HG03066 (cell line): ENCODE results near the gene TRPV3.
A peak's percentile ranks its signal among the peaks of the same experiment; 100 is the strongest.
"Not testable (repeated sequence)": the region's sequence is repeated elsewhere in the genome, so short reads cannot be mapped to it uniquely, and the experiment has no call there.

ENCODE experiments used
- ATAC-seq: cut with Tn5 transposase; IDR thresholded peaks from one replicate; pipeline ENCODE4 v1.9.1; 2021; ENCODE audit warnings: low read depth; ENCODE audit not compliant: unreplicated experiment

TRPV3 gene

GRCh38 chr17:3574231-3574630 is 16.6 kb upstream of the TRPV3 start:
- ATAC-seq, result no peak

- no peak for ATAC-seq
These were observed 15.9 kb upstream of the TRPV3 start for GRCh38 chr17:3573246-3574100.

- ATAC-seq, result no peak
These were observed 14.6 kb upstream of the TRPV3 start for GRCh38 chr17:3572231-3572630.

- no peak for ATAC-seq
These were observed 13.7 kb upstream of the TRPV3 start for GRCh38 chr17:3571043-3571900.

GRCh38 chr17:3569534-3570137 is 12.0 kb upstream of the TRPV3 start:
- no peak for ATAC-seq

- ATAC-seq, result no peak
These were observed 8.9 kb upstream of the TRPV3 start for GRCh38 chr17:3566551-3566950.

- ATAC-seq, result no peak
These were observed 7.5 kb upstream of the TRPV3 start for GRCh38 chr17:3565143-3565542.

GRCh38 chr17:3564241-3564640 is 6.6 kb upstream of the TRPV3 start:
- ATAC-seq, result not testable (repeated sequence)

- ATAC-seq, result no peak
These were observed 1.6 kb upstream of the TRPV3 start for GRCh38 chr17:3559270-3559645.

- peak; percentile 75 for ATAC-seq
These were observed 1.1 kb upstream of the TRPV3 start for GRCh38 chr17:3558603-3559269.

GRCh38 chr17:3556916-3557767 is 470 bp downstream of the TRPV3 start:
- no peak for ATAC-seq

GRCh38 chr17:3556239-3556915 is 1.2 kb downstream of the TRPV3 start:
- no peak for ATAC-seq

GRCh38 chr17:3555189-3555796 is 2.3 kb downstream of the TRPV3 start:
- no peak for ATAC-seq

GRCh38 chr17:3554440-3554839 is 3.2 kb downstream of the TRPV3 start:
- ATAC-seq, result no peak

GRCh38 chr17:3553419-3554401 is 3.9 kb downstream of the TRPV3 start:
- no peak for ATAC-seq

- ATAC-seq, result no peak
These were observed 4.7 kb downstream of the TRPV3 start for GRCh38 chr17:3552916-3553315.

GRCh38 chr17:3551189-3551588 is 6.4 kb downstream of the TRPV3 start:
- no peak for ATAC-seq
